Measurements from ENCODE around the gene ERFE. TPM values are rescaled to one million over a fixed set of nuclear protein-coding genes. Genes with fewer than 3 reads are reported as not detected.

Gene ERFE
- total and polyA plus RNA-seq, 2 of the 4 experiments (the other 2 are of a cell fraction) = 1.3 to 3.5 TPM

- peaks cover 17% of the 10 kb centered on the region for H3K9me1 ChIP-seq (ENCODE audit: insufficient read depth, low read length)
- peaks cover 10% of the 10 kb centered on the region; the same call in 1 of the 2 replicates for H3K36me3 ChIP-seq (ENCODE audit: control insufficient read depth, insufficient read depth, low read length)
- H4K20me1 ChIP-seq (ENCODE audit: insufficient read depth, low read length) = no peaks in the 10 kb centered on the region
- CTCF ChIA-PET = interaction anchor here (0.5 kb wide), 2 partner anchors 11 to 39 kb away, joined by 3 to 5 read pairs; no protein-coding TSS in a partner anchor
- ATAC-seq (ENCODE audit: low read depth) = no peak
- WGBS, 2 experiments (ENCODE audit: extremely low coverage in 2 of 2, insufficient read length in 1 of 2) = 18% methylated on average over 56 of the region's 95 CpGs; no CpG with 5 or more reads in 1 of the 2 experiments
- H3K9ac ChIP-seq (ENCODE audit: low read depth, low read length) = no peak overlapping the region
- no peak for DNase-seq
- H4K91ac ChIP-seq (ENCODE audit: insufficient read depth, low read depth, low read length) = no peak overlapping the region
- no peak overlapping the region for H3K56ac ChIP-seq (ENCODE audit: extremely low read depth, insufficient read depth, low read length)
- H4K8ac ChIP-seq (ENCODE audit: low read depth in 2 of 2, low read length in 2 of 2) = no peak overlapping the region
- H3K9me3 ChIP-seq (ENCODE audit: control insufficient read depth, insufficient read depth, low read length) = no peaks in the 10 kb centered on the region
- no peak overlapping the region for H3K4me3 ChIP-seq (ENCODE audit: insufficient read depth, low read depth, low read length)
- no TSS peak for BruUV-seq (replicated peaks)
- POLR2A ChIA-PET (ENCODE audit: unreplicated experiment) = no interaction called here
- H2BK20ac ChIP-seq (ENCODE audit: low read depth, low read length) = no peak overlapping the region
- no peak overlapping the region for H2AK9ac ChIP-seq (replicated peaks; ENCODE audit: low read depth, low read length, poor library complexity)
- H3K14ac ChIP-seq (replicated peaks; ENCODE audit: low read depth, low read length) = no peak overlapping the region
- no peak overlapping the region for H3K18ac ChIP-seq (ENCODE audit: low read depth, low read length)
- H3K27ac ChIP-seq (ENCODE audit: insufficient read depth, low read length) = no peak overlapping the region
- peak overlapping the region; percentile 66 for H2AFZ ChIP-seq (replicated peaks; ENCODE audit: low read length, poor library complexity)
- peaks cover 3 to 14% of the 10 kb centered on the region in 2 experiments; a peak in 3 of 4 replicates for H3K79me1 ChIP-seq (ENCODE audit: low read depth in 1 of 2, low read length in 2 of 2)
- H3K23ac ChIP-seq (ENCODE audit: low read depth, low read length) = no peak overlapping the region
- H2AK5ac ChIP-seq (ENCODE audit: low read depth, low read length) = 0 out of 2 replicates have a peak overlapping the region, but pooled peaks have one; percentile 5
- H3K4ac ChIP-seq (ENCODE audit: low read depth, low read length) = no peak overlapping the region
- no peak overlapping the region for H2BK15ac ChIP-seq (ENCODE audit: low read depth, low read length)
- H2BK5ac ChIP-seq (ENCODE audit: low read depth, low read length, poor library complexity, severe bottlenecking) = no peak overlapping the region
- no peak overlapping the region for H2BK120ac ChIP-seq (ENCODE audit: low read depth, low read length)
- intact Hi-C loops (cut with micrococcal nuclease) = no loop called here
- H3K4me2 ChIP-seq (ENCODE audit: low read depth, low read length) = no peak overlapping the region
- dilution Hi-C loops (cut with HindIII; ENCODE audit: low sequenced_read_pairs, unreplicated experiment) = no loop called here
- H3K4me1 ChIP-seq (ENCODE audit: control insufficient read depth, insufficient read depth, low read length) = peaks cover 27% of the 10 kb centered on the region
- in situ Hi-C loops (cut with MboI; ENCODE audit: low sequenced_read_pairs) = no loop called here
- peaks cover 2% of the 10 kb centered on the region; the same call in 1 of the 2 replicates for H3K27me3 ChIP-seq (ENCODE audit: control insufficient read depth, insufficient read depth, low read length)
- no peak overlapping the region for H4K5ac ChIP-seq (ENCODE audit: low read depth, low read length)
- TF ChIP-seq MXI1 (IDR thresholded peaks at IDR 0.05; ENCODE audit: borderline replicate concordance, low read depth, low read length) (no peak), MAZ (IDR thresholded peaks at IDR 0.05; ENCODE audit: borderline replicate concordance, low read depth, low read length) (no peak), USF2 (IDR thresholded peaks at IDR 0.05; ENCODE audit: low read depth, low read length) (no peak), SMC3 (IDR thresholded peaks at IDR 0.05; ENCODE audit: low read depth, low read length) (no peak), RFX5 (IDR thresholded peaks at IDR 0.05; ENCODE audit: low read depth, low read length) (no peak), BHLHE40 (IDR thresholded peaks at IDR 0.05; ENCODE audit: low read depth, low read length) (no peak), RAD21 (IDR thresholded peaks at IDR 0.05; ENCODE audit: low read length) (no peak), CEBPB (IDR thresholded peaks at IDR 0.05; ENCODE audit: low read depth, low read length) (no peak), NFE2L2 (IDR thresholded peaks at IDR 0.05; ENCODE audit: low read depth, low read length) (no peak), RCOR1 (IDR thresholded peaks at IDR 0.05; ENCODE audit: insufficient replicate concordance, low read length) (no peak), MAFK (IDR thresholded peaks at IDR 0.05; ENCODE audit: low read depth, low read length) (no peak), POLR2A (IDR thresholded peaks at IDR 0.05; ENCODE audit: low read depth, low read length) (no peak), CTCF (conservative IDR thresholded peaks at IDR 0.05; ENCODE audit: low read depth, low read length) (no peak), CHD1 (IDR thresholded peaks at IDR 0.05; ENCODE audit: low read depth, low read length) (no peak), ELK1 (IDR thresholded peaks at IDR 0.05; ENCODE audit: borderline replicate concordance, low read depth, low read length) (no peak)
Measured at GRCh38 chr2:238163481-238164198, 4.9 kb downstream of the ERFE start.

Data from IMR-90 (cell line).